CD4-positive, alpha-beta T cell treated with Interleukin-4 for 1 hour (primary cell): ENCODE measurements around the gene SMCO2.

Experiments used
- DNase-seq, 2 donors: peaks; one replicate each; pipeline ENCODE4 v3.0.0-alpha.2; 2020 to 2022

The SMCO2 gene

GRCh38 chr12:27502021-27502435 lies 55.5 kb downstream of the SMCO2 start:
- DNase-seq: no peak

- DNase-seq: no peak
These were observed 58.0 kb downstream of the SMCO2 start for GRCh38 chr12:27504507-27504906.

GRCh38 chr12:27505109-27505508 lies 58.6 kb downstream of the SMCO2 start:
- DNase-seq: no peak

GRCh38 chr12:27505761-27506160 lies 59.2 kb downstream of the SMCO2 start:
- no peak for DNase-seq

- no peak for DNase-seq
These were observed 60.2 kb downstream of the SMCO2 start for GRCh38 chr12:27506645-27507189.

- no peak for DNase-seq
These were observed 62.3 kb downstream of the SMCO2 start for GRCh38 chr12:27508736-27509431.

GRCh38 chr12:27511031-27511722 lies 64.6 kb downstream of the SMCO2 start:
- no peak for DNase-seq

- no peak for DNase-seq
These were observed 65.1 kb downstream of the SMCO2 start for GRCh38 chr12:27511723-27512045.

- no peak for DNase-seq
These were observed 66.8 kb downstream of the SMCO2 start for GRCh38 chr12:27513155-27513824.

GRCh38 chr12:27515671-27516070 lies 69.1 kb downstream of the SMCO2 start:
- DNase-seq: no peak

GRCh38 chr12:27516625-27517024 lies 70.1 kb downstream of the SMCO2 start:
- DNase-seq: no peak

GRCh38 chr12:27517546-27517945 lies 71.0 kb downstream of the SMCO2 start:
- DNase-seq: no peak

- no peak for DNase-seq
These were observed 71.6 kb downstream of the SMCO2 start for GRCh38 chr12:27517961-27518665.

GRCh38 chr12:27521066-27521465 lies 74.5 kb downstream of the SMCO2 start:
- no peak for DNase-seq

- DNase-seq: no peak
These were observed 75.4 kb downstream of the SMCO2 start for GRCh38 chr12:27521981-27522380.

- no peak for DNase-seq
These were observed 76.7 kb downstream of the SMCO2 start for GRCh38 chr12:27523305-27523641.

GRCh38 chr12:27523642-27524493 lies 77.3 kb downstream of the SMCO2 start, which contains the start of gene PPFIBP1:
Gene PPFIBP1 (plus strand): TSS chr12:27524206. CDS start chr12:27633397, 109,191 bp downstream.
- DNase-seq: peak; percentile 96 to 98

GRCh38 chr12:27524494-27524835 lies 77.9 kb downstream of the SMCO2 start:
- DNase-seq: no peak

- no peak for DNase-seq
These were observed 78.6 kb downstream of the SMCO2 start for GRCh38 chr12:27524839-27525753.

GRCh38 chr12:27527512-27527911 lies 81.0 kb downstream of the SMCO2 start:
- DNase-seq: no peak

- no peak for DNase-seq
These were observed 82.3 kb downstream of the SMCO2 start for GRCh38 chr12:27528788-27529187.
